Thoracic aorta (tissue), 2 donors: ENCODE data around the gene RECQL5. TPM values are rescaled to one million over a fixed set of nuclear protein-coding genes. Genes with fewer than 3 reads are reported as not detected.

Experiments used
- ATAC-seq: fragments of 150-250 bp; one replicate; pipeline ENCODE4 v1.8.0; 2017; ENCODE audit warnings: low read depth; ENCODE audit not compliant: insufficient number of reproducible peaks, low FRiP score
- DNase-seq: peaks from one replicate; pipeline ENCODE4 v3.0.0-alpha.2; 2020; ENCODE audit warnings: low spot score
- H3K27ac ChIP-seq, 2 donors: fragments of 200-600 bp; sonication (generic); 1 replicate in 1 of 2; 2 replicates in 1 of 2; pipeline ENCODE4 v1.5.1; 2016; ENCODE audit warnings: mild to moderate bottlenecking in 2 of 2, moderate library complexity in 2 of 2
- H3K27me3 ChIP-seq: fragments of 200-600 bp; sonication (generic); replicated peaks from 2 replicates; pipeline ENCODE4 v1.6.0; 2016; ENCODE audit warnings: mild to moderate bottlenecking; ENCODE audit not compliant: insufficient read depth
- H3K36me3 ChIP-seq: fragments of 200-600 bp; sonication (generic); one replicate; pipeline ENCODE4 v1.5.1; 2016
- H3K4me1 ChIP-seq, 2 donors: fragments of 200-600 bp; sonication (generic); 1 replicate in 1 of 2; 2 replicates in 1 of 2; pipeline versions ENCODE4 v1.5.1 to v1.6.0; 2016; ENCODE audit warnings: low read depth in 2 of 2, mild to moderate bottlenecking in 1 of 2; ENCODE audit not compliant: control insufficient read depth in 1 of 2
- H3K4me3 ChIP-seq: fragments of 200-600 bp; sonication (generic); 2 replicates; pipeline ENCODE4 v1.5.1; 2016; ENCODE audit warnings: mild to moderate bottlenecking
- H3K9me3 ChIP-seq: fragments of 200-600 bp; sonication (generic); 2 replicates; pipeline ENCODE4 v1.5.1; 2016
- total RNA-seq, 2 donors: library from RNA; depleted of rRNA; stranded (reverse); fragments of >200 nt; gene quantifications; one replicate each; pipeline versions ENCODE4 v1.1.0 to v1.2.3, GENCODE V29; 2016
- TF ChIP-seq, protein P1 (sequence below): fragments of 200-600 bp; sonication (generic); IDR thresholded peaks from one replicate; pipeline ENCODE4 v1.5.1; 2019; ENCODE audit warnings: antibody characterized with exemption

RECQL5 gene
- total RNA-seq, 2 donors from 2014 or later, result 12.6 to 29.9 TPM

GRCh38 chr17:75633486-75634375 lies 33.2 kb downstream of the RECQL5 start:
- ATAC-seq (peak; percentile 65), DNase-seq (peak; percentile 38)
- TF ChIP-seq, protein P1, sequence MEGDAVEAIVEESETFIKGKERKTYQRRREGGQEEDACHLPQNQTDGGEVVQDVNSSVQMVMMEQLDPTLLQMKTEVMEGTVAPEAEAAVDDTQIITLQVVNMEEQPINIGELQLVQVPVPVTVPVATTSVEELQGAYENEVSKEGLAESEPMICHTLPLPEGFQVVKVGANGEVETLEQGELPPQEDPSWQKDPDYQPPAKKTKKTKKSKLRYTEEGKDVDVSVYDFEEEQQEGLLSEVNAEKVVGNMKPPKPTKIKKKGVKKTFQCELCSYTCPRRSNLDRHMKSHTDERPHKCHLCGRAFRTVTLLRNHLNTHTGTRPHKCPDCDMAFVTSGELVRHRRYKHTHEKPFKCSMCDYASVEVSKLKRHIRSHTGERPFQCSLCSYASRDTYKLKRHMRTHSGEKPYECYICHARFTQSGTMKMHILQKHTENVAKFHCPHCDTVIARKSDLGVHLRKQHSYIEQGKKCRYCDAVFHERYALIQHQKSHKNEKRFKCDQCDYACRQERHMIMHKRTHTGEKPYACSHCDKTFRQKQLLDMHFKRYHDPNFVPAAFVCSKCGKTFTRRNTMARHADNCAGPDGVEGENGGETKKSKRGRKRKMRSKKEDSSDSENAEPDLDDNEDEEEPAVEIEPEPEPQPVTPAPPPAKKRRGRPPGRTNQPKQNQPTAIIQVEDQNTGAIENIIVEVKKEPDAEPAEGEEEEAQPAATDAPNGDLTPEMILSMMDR, result peak; percentile 55
- H3K36me3 ChIP-seq, result no peaks in the 10 kb centered on the region
- H3K9me3 ChIP-seq, result no peaks in the 10 kb centered on the region
- H3K27ac ChIP-seq, result peak overlapping the region; percentile 64 to 71
- peak overlapping the region; percentile 36 for H3K4me3 ChIP-seq
- H3K27me3 ChIP-seq, result no peaks in the 10 kb centered on the region
- H3K4me1 ChIP-seq, result peaks cover 10 to 23% of the 10 kb centered on the region in 2 donors

DNA sequence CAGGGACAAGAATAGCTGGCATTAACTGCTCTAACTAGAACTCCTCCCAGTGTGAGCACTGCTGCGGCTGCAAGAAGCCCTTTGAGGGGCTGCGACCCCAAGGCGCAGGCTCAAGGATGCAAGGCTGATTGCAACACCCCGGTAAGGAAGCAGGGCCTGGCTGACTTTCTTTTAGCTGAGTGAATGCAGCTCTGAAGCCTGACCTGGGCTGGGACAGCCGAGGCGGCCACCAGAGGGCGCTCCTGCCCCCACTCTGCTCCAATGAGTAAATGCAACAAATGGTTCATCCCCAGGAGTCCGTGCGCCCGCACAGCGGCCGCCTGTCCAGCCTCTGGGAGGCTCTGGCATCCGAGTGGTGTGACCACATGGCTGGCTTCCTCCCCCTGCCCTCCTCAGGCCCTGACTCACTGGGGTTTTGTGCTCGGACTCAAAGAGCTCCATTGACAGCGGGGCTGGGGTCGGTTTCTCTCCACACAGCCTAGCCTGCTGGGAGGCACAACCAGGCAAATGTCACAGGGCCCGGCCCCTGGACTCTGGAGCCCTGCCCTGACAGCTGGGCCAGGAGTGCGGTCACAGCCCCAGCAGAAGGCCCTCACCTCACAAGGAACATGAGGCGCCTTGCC lies 34.0 kb downstream of the RECQL5 start, which contains the start of gene SMIM5:
TSS of gene SMIM5 (plus strand) at position 572 of the 623 bp plus-strand sequence. CDS start 6,768 bp downstream, outside the sequence.
- ATAC-seq, result peak; percentile 64

GRCh38 chr17:75632428-75632827 lies 34.5 kb downstream of the RECQL5 start:
- TF ChIP-seq, protein P1, result no peak
- Histone ChIP-seq H3K27me3 (no peaks in the 10 kb centered on the region), H3K4me3 (no peak overlapping the region), H3K9me3 (no peaks in the 10 kb centered on the region), H3K4me1 (peaks cover 10 to 23% of the 10 kb centered on the region in 2 donors), H3K27ac (no peak overlapping the region), H3K36me3 (peaks cover 6% of the 10 kb centered on the region)
- DNase-seq (no peak), ATAC-seq (no peak)

More for the DNA sequence above, 34.0 kb downstream of the RECQL5 start, which contains the start of gene SMIM5:
- H3K27me3 ChIP-seq, result no peaks in the 10 kb centered on the region
- no peaks in the 10 kb centered on the region for H3K9me3 ChIP-seq
- TF ChIP-seq, protein P1, result peak; percentile 96
- peak within 1 kb of the TSS; percentile 36 for H3K4me3 ChIP-seq
- peak within 1 kb of the TSS; percentile 64 to 71 for H3K27ac ChIP-seq
- peaks cover 10 to 23% of the 10 kb centered on the region in 2 donors for H3K4me1 ChIP-seq
- peaks cover 5% of the 10 kb centered on the region for H3K36me3 ChIP-seq
- peak; percentile 50 for DNase-seq

GRCh38 chr17:75631353-75631752 lies 35.6 kb downstream of the RECQL5 start:
- DNase-seq, result no peak
- Histone ChIP-seq H3K9me3 (no peaks in the 10 kb centered on the region), H3K27ac (no peak overlapping the region), H3K4me3 (no peak overlapping the region), H3K4me1 (peaks cover 10 to 23% of the 10 kb centered on the region in 2 donors), H3K36me3 (peaks cover 17% of the 10 kb centered on the region), H3K27me3 (no peaks in the 10 kb centered on the region)
- no peak for ATAC-seq
- TF ChIP-seq, protein P1, result no peak
